ENCODE measurements around the gene VAMP8. TPM values are rescaled to one million over a fixed set of nuclear protein-coding genes. Genes with fewer than 3 reads are reported as not detected.
"Not testable (repeated sequence)": the region's sequence is repeated elsewhere in the genome, so short reads cannot be mapped to it uniquely, and the experiment has no call there.

VAMP8 gene
- total RNA-seq, 1 experiment from 2014 or later: 1.5 TPM

DNA sequence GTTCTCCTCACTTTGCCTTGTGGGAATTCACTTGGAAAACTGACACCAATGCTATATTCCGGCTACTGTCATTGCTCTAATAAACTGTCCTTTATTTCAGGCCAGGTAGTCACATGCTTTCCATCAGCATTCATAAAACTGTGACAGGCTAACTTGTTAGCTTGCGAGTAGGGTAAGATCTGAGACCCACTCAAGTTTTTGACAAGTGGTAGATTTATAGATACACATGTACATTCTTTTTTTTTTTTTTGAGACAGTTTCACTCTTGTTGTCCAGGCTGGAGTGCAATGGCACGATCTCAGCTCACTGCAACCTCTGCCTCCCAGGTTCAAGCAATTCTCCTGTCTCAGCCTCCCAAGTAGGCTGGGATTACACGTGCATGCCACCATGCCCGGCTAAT lies 40.3 kb downstream of the VAMP8 start:
- not testable (repeated sequence) for DNase-seq (ENCODE audit: low spot score)

GRCh38 chr2:85619617-85620016 lies 42.2 kb downstream of the VAMP8 start:
- DNase-seq (ENCODE audit: low spot score): no peak

GRCh38 chr2:85621338-85621737 lies 44.0 kb downstream of the VAMP8 start:
- no peak for DNase-seq (ENCODE audit: low spot score)

DNA sequence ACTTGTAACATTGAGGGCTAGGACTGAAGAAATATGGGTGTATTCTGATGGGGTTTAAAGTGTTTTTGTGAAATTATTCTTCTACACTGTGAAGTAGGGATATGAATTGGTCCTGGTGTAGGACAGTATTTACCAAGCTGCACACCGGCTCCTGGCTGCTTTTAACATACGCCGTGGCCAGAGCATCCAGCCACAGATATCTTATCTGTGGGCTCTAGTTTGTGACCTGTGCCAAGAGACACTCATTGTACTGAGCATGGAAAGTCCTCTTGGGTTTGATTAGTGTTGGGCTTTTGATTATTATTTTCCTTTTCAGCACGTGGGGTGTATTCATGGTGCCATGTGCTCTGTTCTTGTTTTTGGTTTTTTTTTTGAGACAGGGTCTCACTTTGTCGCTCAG lies 46.6 kb downstream of the VAMP8 start:
- no peak for DNase-seq (ENCODE audit: low spot score)

GRCh38 chr2:85628658-85629057 lies 51.3 kb downstream of the VAMP8 start:
- no peak for DNase-seq (ENCODE audit: low spot score)

- DNase-seq (ENCODE audit: low spot score): no peak
These were observed 53.9 kb downstream of the VAMP8 start for GRCh38 chr2:85631316-85631715.

Other genes with a start within 250 kb of the VAMP8 start
- 114 and 120 TPM in 2 replicates for gene TGOLN2, start 249.6 kb upstream of the VAMP8 start, total RNA-seq (2014; rRNA removed; shearing (Covaris generic))
- 40.5 and 41.5 TPM in 2 replicates for gene RETSAT, start 223.1 kb upstream of the VAMP8 start, total RNA-seq (2014; rRNA removed; shearing (Covaris generic))
- 14.8 and 14.9 TPM in 2 replicates for gene ELMOD3, start 222.8 kb upstream of the VAMP8 start, total RNA-seq (2014; rRNA removed; shearing (Covaris generic))
- gene CAPG, start 167.2 kb upstream of the VAMP8 start, total RNA-seq (2014; rRNA removed; shearing (Covaris generic)): 659 and 712 TPM in 2 replicates
- 0.22 and 1.0 TPM in 2 replicates for gene SH2D6, start 158.9 kb upstream of the VAMP8 start, total RNA-seq (2014; rRNA removed; shearing (Covaris generic))
- gene MAT2A, start 38.4 kb upstream of the VAMP8 start, total RNA-seq (2014; rRNA removed; shearing (Covaris generic)): 94.6 and 95.2 TPM in 2 replicates
- gene GGCX, start 16.1 kb upstream of the VAMP8 start, total RNA-seq (2014; rRNA removed; shearing (Covaris generic)): 28.1 and 31.5 TPM in 2 replicates
- gene VAMP5, start 6.8 kb downstream of the VAMP8 start, total RNA-seq (2014; rRNA removed; shearing (Covaris generic)): 36.2 and 51.0 TPM in 2 replicates
- 262 and 285 TPM in 2 replicates for gene RNF181, start 18.2 kb downstream of the VAMP8 start, total RNA-seq (2014; rRNA removed; shearing (Covaris generic))
- gene TMEM150A, start 25.1 kb downstream of the VAMP8 start, total RNA-seq (2014; rRNA removed; shearing (Covaris generic)): 9.8 and 11.7 TPM in 2 replicates
- 26.7 and 27.2 TPM in 2 replicates for gene C2orf68, start 34.5 kb downstream of the VAMP8 start, total RNA-seq (2014; rRNA removed; shearing (Covaris generic))
- gene USP39, start 38.6 kb downstream of the VAMP8 start, total RNA-seq (2014; rRNA removed; shearing (Covaris generic)): 106 and 136 TPM in 2 replicates
- gene SFTPB, start 90.6 kb downstream of the VAMP8 start, total RNA-seq (2014; rRNA removed; shearing (Covaris generic)): not detected in 2 replicates
- not detected in 2 replicates for gene GNLY, start 116.8 kb downstream of the VAMP8 start, total RNA-seq (2014; rRNA removed; shearing (Covaris generic))
- 1.7 and 3.2 TPM in 2 replicates for gene ATOH8, start 176.4 kb downstream of the VAMP8 start, total RNA-seq (2014; rRNA removed; shearing (Covaris generic))

All from A172 (cell line).